ENCODE measurements around the gene HELZ.

The HELZ gene

GRCh38 chr17:67079491-67079890 is 165.5 kb downstream of the HELZ start:
- no peak overlapping the region for H3K27ac Mint-ChIP-seq
- no peaks in the 10 kb centered on the region for H3K9me3 Mint-ChIP-seq
- TF ChIP-seq, protein P1, sequence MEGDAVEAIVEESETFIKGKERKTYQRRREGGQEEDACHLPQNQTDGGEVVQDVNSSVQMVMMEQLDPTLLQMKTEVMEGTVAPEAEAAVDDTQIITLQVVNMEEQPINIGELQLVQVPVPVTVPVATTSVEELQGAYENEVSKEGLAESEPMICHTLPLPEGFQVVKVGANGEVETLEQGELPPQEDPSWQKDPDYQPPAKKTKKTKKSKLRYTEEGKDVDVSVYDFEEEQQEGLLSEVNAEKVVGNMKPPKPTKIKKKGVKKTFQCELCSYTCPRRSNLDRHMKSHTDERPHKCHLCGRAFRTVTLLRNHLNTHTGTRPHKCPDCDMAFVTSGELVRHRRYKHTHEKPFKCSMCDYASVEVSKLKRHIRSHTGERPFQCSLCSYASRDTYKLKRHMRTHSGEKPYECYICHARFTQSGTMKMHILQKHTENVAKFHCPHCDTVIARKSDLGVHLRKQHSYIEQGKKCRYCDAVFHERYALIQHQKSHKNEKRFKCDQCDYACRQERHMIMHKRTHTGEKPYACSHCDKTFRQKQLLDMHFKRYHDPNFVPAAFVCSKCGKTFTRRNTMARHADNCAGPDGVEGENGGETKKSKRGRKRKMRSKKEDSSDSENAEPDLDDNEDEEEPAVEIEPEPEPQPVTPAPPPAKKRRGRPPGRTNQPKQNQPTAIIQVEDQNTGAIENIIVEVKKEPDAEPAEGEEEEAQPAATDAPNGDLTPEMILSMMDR (IDR thresholded peaks at IDR 0.05), result no peak
- peaks cover 6% of the 10 kb centered on the region for H3K4me1 Mint-ChIP-seq
- peaks cover 24% of the 10 kb centered on the region for H3K36me3 Mint-ChIP-seq (ENCODE audit: low read depth)
- no peak overlapping the region for H3K4me3 Mint-ChIP-seq
- H3K27me3 Mint-ChIP-seq (ENCODE audit: low read depth, poor library complexity), result no peaks in the 10 kb centered on the region
- no peak for DNase-seq

GRCh38 chr17:67078292-67078691 is 166.7 kb downstream of the HELZ start:
- Mint-ChIP-seq H3K4me3 (no peak overlapping the region), H3K4me1 (peaks cover 6% of the 10 kb centered on the region), H3K9me3 (no peaks in the 10 kb centered on the region), H3K27me3 (ENCODE audit: low read depth, poor library complexity) (no peaks in the 10 kb centered on the region), H3K27ac (peak overlapping the region; percentile 45), H3K36me3 (ENCODE audit: low read depth) (peaks cover 16% of the 10 kb centered on the region)
- TF ChIP-seq, protein P1 (IDR thresholded peaks at IDR 0.05), result no peak
- no peak for DNase-seq

GRCh38 chr17:67076290-67076689 is 168.7 kb downstream of the HELZ start:
- Mint-ChIP-seq H3K27ac (peak overlapping the region; percentile 70), H3K4me3 (no peak overlapping the region), H3K36me3 (ENCODE audit: low read depth) (peaks cover 27% of the 10 kb centered on the region), H3K27me3 (ENCODE audit: low read depth, poor library complexity) (no peaks in the 10 kb centered on the region), H3K4me1 (peaks cover 6% of the 10 kb centered on the region), H3K9me3 (no peaks in the 10 kb centered on the region)
- DNase-seq, result no peak
- TF ChIP-seq, protein P1 (IDR thresholded peaks at IDR 0.05), result no peak

DNA sequence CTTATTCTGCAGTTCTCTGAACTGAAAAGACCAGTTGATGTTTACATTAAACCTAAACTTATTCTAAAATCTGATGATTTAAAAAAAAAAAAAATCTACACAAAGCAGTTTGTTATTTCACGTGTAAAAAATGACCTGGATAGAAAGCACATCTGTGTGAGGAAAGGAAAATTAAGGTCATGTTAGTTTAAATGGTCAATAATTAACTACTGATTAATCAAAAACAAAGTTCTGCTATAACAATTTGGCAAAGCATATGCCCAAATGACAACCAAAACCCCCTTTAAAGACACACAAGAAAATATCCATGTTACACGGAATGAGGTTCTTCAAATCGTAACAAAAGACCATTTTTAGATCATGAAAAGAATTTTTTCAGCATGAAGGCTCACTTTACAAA is 170.2 kb downstream of the HELZ start:
- Mint-ChIP-seq H3K36me3 (ENCODE audit: low read depth) (peaks cover 27% of the 10 kb centered on the region), H3K27ac (no peak overlapping the region), H3K9me3 (no peaks in the 10 kb centered on the region), H3K4me1 (peaks cover 9% of the 10 kb centered on the region), H3K27me3 (ENCODE audit: low read depth, poor library complexity) (no peaks in the 10 kb centered on the region), H3K4me3 (no peak overlapping the region)
- DNase-seq, result no peak
- TF ChIP-seq, protein P1 (IDR thresholded peaks at IDR 0.05), result no peak

DNA sequence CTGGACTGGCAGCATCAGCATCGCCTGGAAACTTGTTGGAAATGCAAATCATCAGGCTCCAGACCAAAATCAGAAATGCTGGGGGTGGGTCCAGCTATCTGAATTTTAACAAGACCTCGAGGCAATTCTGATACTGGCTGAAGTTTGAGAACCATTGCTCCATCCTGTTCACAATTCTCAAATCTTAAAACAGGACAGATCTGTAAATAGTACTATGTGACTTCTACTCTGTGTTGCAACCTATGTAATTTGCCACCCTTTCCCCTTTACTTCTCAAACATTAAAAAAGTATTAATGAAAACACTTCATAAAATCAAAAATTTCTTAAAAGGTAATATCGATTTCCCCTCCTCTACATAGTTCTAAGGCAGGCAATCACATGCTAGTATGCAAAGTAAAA is 172.1 kb downstream of the HELZ start:
- Mint-ChIP-seq H3K4me3 (no peak overlapping the region), H3K4me1 (peaks cover 25% of the 10 kb centered on the region), H3K36me3 (ENCODE audit: low read depth) (peaks cover 21% of the 10 kb centered on the region), H3K9me3 (no peaks in the 10 kb centered on the region), H3K27ac (no peak overlapping the region), H3K27me3 (ENCODE audit: low read depth, poor library complexity) (no peaks in the 10 kb centered on the region)
- TF ChIP-seq, protein P1 (IDR thresholded peaks at IDR 0.05), result no peak
- DNase-seq, result no peak

- Mint-ChIP-seq H3K27me3 (ENCODE audit: low read depth, poor library complexity) (no peaks in the 10 kb centered on the region), H3K4me1 (peaks cover 36% of the 10 kb centered on the region), H3K4me3 (no peak overlapping the region), H3K9me3 (no peaks in the 10 kb centered on the region), H3K36me3 (ENCODE audit: low read depth) (peaks cover 16% of the 10 kb centered on the region), H3K27ac (peak overlapping the region; percentile 47)
- DNase-seq, result no peak
- TF ChIP-seq, protein P1 (IDR thresholded peaks at IDR 0.05), result no peak
Observed at GRCh38 chr17:67071595-67071994, 173.4 kb downstream of the HELZ start.
